ENCODE data around the gene ATF7. TPM values are rescaled to one million over a fixed set of nuclear protein-coding genes. Genes with fewer than 3 reads are reported as not detected.

ATF7 gene
- total RNA-seq, 2 donors from 2014 or later = 58.1 to 61.2 TPM

DNA sequence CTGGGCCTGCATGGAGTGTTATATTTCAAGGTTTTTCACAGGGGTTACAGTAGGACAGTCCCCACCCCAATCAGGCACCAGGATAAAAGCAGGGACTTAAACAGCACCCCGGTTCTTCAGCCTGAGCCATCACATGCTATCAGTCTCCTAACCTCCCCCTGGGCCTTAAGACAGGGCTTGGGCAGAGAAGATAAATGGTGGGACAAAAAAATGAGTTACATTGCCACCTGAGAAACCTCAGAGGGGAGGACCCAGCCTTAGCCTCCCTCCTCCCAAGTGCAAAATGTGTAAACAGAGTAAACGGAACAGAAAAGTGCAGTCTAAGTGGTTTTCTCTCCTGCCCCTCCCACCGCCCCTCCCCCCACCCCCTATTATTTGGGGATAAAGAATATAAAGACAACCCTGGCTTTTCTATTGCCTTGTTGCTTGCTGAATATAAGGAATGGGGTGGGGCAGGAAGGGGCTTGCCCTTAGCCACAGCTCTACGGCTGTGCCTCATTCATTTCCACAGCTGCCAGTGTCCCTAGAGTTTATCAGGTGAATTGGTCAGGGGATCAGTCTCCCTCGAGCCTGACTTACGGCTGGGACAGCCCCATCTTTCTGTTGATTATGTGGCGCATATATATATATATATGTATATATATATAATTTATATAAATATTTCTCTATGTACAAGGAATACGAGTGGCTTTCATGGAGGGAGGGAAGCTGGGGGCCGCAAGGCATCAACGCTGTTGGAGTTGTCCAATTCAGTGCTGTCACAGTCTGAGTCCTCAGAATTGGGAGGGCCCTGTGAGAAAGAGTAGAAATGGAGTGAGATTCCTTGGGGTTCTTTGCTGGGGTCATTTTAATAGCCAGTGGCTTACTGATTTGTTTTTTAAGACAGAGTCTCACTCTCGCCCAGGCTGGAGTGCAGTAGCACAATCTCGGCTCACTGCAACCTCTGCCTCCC lies 145.4 kb downstream of the ATF7 start:
- peak; percentile 62 for DNase-seq (ENCODE audit: low spot score)
- intact Hi-C loops (cut with DNase I) = no loop called here

DNA sequence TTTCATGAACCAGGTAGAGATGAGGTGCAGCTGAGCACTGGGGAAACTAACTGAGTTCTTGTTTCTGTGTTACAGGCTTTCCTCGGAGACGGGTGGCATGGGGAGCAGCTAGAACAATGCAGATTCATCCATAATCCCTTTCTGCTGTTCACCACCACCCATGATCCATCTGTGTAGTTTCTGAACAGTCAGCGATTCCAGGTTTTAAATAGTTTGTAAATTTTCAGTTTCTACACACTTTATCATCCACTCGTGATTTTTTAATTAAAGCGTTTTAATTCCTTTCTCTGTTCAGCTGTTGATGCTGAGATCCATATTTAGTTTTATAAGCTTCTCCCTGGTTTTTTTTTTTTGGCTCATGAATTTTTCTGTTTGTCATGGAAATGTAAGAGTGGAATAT lies 146.9 kb downstream of the ATF7 start:
- no peak for DNase-seq (ENCODE audit: low spot score)
- intact Hi-C loops (cut with DNase I) = no loop called here

DNA sequence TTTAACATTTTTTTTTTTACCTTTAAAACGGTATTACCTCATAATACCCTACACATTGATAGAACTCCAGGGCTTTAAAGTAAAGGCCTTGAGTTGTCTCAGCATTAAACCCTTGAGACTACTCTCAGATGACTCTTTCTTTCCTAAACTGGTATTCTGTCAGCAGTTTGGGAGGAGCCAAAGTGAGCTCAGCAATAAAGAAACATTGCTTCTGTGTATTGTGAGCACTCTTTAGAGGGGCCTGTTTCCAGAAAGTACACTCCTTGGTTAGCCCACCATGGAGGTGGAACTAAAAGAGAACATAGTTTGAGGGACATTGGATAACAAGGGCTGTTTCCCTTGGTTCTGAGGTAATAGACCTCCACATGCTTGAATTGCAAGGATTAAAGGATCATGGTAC lies 147.3 kb downstream of the ATF7 start:
- no peak for DNase-seq (ENCODE audit: low spot score)
- intact Hi-C loops (cut with DNase I) = no loop called here

DNA sequence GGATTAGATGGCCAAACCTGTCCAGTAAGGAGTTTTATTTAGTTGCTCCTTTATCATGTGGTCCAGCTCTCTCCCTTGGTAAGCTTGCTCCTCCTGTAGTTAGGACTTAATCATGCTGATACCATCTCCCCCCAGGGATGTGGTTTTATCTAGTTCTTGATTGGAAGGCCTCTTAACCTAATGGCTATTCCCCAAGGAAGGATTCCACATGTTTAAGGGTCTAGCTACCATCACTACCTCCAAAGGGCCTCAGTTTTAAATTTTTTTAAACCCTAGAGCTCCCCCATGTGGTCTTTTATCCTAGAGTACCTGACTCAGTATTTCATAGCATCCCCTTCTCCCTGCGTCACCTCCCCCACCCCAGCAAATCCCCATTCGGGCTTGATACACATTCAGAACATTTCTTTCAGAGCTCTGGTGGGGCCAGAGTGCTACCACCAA lies 149.4 kb downstream of the ATF7 start:
- no peak for DNase-seq (ENCODE audit: low spot score)
- intact Hi-C loops (cut with DNase I) = no loop called here

DNA sequence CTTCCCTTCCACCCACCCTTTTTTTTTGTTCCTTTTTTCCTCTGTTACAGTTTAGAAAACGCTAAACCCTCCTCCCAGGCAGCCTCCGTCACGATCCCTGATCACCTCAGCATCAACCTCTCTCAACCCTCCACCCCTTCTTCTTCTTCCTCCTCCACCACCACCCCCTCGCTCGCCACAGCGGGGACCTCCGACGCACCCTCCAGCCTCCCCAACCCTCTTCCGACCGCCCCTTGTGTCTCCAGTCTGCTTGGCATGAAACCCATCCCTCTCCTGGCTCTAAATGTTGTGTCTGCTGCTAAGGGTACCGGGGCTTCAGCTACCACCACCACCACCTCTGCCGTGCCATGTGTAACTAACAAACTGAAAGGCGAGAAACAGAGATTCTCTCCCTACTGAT lies 151.4 kb downstream of the ATF7 start:
- DNase-seq (ENCODE audit: low spot score) = no peak

DNA sequence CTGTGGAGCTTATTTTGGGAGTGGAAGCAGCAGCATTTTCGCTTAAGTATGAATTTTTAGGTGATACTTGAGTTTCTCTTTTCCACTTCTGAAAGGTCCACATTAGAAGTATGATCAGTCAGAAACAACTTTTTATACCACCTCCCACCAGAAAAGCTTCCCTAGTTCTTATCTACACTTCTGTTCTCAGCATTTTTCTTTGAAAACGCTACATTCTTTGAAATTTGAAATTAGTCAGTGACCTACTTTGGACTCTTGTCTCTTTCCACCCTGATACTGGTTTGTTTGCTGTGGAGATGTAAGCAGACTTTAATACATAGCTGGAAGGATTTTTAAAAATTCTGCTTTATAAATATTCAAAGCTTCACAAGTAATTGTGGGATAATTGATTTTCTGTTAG lies 152.1 kb downstream of the ATF7 start:
- no peak for DNase-seq (ENCODE audit: low spot score)
- intact Hi-C loops (cut with DNase I) = no loop called here

More for the DNA sequence above, 151.4 kb downstream of the ATF7 start:
- intact Hi-C loops (cut with DNase I) = no loop called here

DNA sequence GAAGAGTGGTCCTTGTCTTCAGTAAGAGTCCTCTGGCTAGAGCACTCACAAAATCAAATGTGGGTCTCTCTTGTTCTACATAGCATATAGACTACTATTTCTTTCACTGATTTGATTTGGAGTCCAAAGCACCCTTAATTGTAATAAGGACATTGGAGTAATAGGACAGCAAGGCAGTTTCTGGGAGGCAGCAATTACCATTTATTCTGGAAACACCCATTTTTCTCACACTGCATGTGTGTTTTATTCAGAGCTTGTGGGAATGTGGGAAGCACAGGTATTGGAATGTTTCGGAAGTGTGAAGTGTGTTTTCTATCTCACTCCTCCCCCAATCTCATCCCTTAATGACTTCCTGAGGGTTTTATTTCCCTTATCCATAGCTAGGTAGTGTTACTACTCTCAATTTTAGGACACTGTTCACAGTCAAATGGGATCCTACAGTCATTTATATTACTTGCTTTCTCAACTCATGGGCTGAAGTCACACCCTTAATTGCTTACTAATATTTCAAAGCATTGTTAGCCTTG lies 154.1 kb downstream of the ATF7 start:
- intact Hi-C loops (cut with DNase I) = no loop called here

DNA sequence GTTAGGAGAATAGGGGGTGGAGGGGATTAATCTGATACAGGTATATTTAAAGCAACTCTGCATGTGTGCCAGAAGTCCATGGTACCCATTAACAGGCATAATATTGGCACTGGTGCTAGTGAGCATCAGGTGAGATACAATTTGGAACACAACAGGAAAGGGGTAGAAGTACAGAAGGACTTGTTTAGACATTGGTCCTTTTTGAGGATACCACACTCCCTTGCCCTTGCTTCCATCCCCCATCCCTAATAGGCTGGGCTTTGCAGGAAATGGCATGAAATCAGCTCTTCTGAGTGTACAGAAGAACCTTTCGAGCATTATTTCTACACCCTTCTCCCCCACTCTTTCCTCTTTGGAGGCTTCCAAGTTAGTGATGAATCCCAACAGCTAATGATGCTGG lies 157.9 kb downstream of the ATF7 start:
- intact Hi-C loops (cut with DNase I) = no loop called here

More for the DNA sequence above, 154.1 kb downstream of the ATF7 start:
- no peak for DNase-seq (ENCODE audit: low spot score)

DNA sequence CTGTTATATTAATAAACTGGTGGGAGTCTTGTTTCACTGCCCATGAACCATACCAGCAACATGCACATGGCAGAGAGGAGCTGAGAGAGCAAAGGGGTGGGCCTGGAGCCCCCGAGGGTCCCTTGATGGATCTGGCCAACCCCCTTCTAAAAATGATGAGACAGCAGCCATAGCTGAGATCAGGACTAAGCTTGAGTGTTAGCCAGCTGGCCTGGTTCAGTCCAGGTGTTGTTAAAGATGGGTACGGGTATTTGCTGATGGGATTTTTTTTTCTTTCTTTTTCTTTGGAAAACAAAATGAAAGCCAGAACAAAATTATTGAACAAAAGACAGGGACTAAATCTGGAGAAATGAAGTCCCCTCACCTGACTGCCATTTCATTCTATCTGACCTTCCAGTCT lies 158.3 kb downstream of the ATF7 start:
- no peak for DNase-seq (ENCODE audit: low spot score)
- intact Hi-C loops (cut with DNase I) = no loop called here

More for the DNA sequence above, 157.9 kb downstream of the ATF7 start:
- no peak for DNase-seq (ENCODE audit: low spot score)

DNA sequence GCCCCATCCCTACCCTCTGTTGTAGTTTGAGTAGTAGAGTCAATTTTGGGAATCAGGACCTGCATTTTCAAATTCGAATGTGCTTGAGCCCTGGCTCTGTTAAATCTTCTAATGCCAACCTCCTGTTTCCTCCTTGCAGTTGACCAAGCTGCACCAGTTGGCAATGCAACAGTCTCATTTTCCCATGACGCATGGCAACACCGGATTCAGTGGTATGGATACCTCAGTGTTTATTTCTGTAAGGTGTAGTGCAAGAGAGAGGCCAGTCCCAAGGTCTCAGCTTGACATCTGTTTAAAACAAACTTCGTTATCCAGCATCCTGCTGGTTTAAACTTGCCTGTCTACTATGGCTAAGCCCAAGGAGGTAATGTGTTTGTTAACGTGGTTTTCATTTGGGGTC lies 159.1 kb downstream of the ATF7 start:
- intact Hi-C loops (cut with DNase I) = no loop called here

DNA sequence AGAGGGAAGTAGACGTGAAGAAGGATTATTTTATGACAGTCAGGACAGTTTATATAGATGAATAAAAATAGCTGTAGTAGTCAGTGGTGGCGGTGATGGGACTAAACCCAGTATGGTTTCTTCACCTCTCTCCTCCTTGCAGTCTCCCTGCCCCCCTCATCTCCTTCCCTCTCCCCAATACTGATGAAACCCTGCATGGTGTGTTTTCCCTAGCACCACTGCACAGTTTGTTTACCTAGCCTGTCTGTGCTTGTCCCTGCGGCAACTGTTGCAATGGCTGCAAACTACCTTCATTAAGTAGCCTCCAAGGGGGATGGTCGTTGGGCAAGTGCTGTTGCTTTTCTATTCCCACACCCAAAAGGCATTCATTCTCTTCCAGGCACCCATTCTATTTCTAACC lies 159.5 kb downstream of the ATF7 start:
- intact Hi-C loops (cut with DNase I) = no loop called here
- no peak for DNase-seq (ENCODE audit: low spot score)

More for the DNA sequence above, 159.1 kb downstream of the ATF7 start:
- no peak for DNase-seq (ENCODE audit: low spot score)

DNA sequence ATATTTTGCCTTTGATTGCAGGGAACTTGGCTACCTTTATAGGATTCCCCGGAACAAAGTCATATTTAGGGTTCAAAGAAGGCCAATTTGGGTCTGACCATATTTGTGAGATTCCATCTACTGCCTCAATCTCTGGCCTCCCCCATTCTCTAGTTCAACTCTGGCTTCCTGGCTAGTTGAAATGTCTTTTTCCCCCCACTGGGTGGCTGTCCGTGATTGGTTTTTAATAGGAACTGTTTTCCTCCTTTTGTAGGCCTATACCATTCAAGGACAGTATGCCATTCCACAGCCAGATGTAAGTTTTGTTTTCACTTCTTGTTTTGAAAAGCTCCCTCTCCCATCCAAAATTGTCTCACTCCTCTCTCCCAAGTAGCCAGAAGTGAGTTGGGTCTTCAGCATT lies 160.5 kb downstream of the ATF7 start:
- no peak for DNase-seq (ENCODE audit: low spot score)

DNA sequence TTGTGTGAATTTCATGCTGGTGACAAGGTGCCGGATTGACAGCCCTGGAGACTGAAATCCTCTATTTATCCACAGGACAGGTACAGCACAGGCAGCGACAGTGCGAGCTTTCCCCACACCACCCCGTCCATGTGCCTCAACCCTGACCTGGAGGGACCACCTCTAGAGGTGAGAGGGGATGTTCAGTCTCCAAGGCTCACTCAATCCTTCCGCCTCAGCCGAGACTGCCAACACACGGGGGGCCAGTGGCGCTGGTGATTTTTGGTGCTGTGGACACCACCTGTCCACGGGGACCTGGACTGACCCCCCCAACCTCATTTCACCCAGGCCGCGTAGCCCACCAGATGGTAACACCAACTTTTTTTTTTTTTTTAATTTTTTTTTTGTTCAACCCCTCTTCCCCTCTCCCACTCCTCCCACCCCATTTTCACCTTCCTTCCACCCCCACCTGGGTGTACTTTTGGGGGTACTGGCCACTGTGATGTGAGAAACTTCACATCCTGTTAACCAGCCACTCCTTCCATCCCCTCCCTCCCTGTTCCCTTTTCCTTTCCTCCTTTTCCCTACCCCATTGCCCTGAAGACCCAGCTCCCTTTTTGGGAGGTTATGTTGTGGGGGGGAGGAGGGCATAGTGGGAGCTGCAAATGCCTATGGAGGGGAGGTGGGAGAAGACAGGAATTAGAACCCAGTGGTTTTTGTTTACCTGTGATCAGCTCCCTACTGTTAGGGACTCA lies 161.3 kb downstream of the ATF7 start:
- DNase-seq (ENCODE audit: low spot score) = no peak
- intact Hi-C loops (cut with DNase I) = no loop called here

More for the DNA sequence above, 160.5 kb downstream of the ATF7 start:
- intact Hi-C loops (cut with DNase I) = no loop called here

DNA sequence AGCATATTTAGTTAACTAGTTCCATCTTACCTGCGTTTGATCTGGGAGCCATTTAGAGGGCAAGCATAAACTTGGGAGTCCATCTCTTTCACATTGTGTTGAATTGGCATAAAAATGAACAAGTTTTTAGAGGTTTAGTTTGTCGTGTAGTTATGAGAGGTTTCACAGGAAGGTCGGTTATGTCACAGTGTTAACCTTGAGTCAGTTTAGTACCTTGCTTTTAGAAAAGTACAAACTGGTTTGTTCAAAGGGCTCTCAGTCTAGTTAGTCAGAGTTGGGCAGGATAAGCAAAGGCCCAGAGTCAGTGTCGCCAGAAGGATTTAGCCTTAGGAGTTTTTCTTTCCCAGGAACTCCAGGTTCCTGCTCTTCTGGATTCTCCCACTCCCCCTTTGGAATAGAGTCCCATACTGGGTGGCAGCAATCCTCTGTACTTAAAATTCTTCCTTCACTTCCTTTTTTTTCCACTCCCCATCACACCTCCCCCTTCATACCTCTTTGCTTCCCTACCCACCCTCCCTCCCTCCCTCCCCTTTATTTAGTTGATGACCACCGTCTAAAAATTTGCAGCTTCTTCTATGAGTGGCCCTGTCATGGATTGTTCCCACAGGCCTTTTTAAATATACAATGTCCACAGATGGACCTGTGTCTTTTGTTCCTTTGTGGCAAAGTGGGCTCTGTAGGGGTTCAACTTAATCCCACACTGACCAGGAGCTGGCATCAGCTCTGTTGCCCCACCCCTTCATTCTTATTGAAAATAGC lies 162.2 kb downstream of the ATF7 start:
- intact Hi-C loops (cut with DNase I) = no loop called here
- DNase-seq (ENCODE audit: low spot score) = no peak

DNA sequence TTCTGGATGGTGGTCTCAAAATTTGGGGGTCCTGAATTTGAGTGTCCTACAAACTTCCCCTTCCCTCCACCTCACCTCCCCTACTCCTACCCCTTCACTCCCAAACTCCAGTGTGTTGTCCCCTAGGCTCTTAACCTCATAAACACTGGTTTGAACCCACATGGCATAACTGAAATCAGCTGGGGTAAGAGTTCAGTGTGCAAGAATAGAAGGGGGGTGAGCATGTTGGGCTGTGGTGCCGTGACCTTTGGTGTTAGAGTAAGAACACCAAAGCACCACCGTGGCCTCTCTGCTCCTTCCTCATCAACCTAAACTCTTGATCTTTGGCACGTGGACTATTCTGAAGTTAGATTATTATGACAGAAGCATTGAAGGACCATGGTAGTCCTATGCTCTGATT lies 163.2 kb downstream of the ATF7 start:
- intact Hi-C loops (cut with DNase I) = no loop called here
- DNase-seq (ENCODE audit: low spot score) = no peak

DNA sequence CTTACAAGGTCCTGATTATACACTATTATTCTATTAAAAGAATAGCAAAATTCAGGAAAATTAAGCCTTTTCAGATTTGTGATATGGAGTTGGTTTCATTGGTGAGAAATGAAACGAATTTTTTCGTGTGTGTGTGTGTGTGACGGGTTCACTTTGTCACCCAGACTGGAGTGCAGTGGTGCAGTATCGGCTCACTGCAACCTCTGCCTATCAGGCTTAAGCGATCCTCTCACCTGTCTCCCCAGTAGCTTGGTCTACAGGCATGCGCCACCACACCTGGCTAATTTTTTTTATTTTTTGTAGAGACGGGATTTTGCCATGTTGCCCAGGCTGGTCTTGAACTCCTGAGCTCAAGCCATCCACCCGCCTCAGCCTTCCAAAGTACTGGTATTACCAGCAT lies 164.6 kb downstream of the ATF7 start:
- no peak for DNase-seq (ENCODE audit: low spot score)
- intact Hi-C loops (cut with DNase I) = no loop called here

DNA sequence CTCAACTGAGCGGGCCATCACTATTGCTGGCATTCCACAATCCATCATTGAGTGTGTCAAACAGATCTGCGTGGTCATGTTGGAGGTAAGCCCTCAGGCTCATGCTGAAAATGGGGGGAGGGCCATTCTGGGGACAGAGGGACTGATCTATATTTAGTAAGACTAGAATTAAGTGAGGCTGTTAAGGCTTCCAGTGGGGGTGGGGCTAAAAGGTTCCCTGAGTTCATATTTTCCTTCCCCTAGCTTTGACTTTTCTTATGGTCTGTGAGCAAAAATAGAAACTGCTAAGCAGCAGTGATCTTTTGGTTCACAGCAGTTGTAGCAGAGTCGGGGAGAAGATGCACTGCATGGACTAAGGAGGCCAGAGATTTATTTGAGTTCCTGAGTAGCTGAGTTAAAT lies 165.1 kb downstream of the ATF7 start:
- no peak for DNase-seq (ENCODE audit: low spot score)
- intact Hi-C loops (cut with DNase I) = no loop called here

DNA sequence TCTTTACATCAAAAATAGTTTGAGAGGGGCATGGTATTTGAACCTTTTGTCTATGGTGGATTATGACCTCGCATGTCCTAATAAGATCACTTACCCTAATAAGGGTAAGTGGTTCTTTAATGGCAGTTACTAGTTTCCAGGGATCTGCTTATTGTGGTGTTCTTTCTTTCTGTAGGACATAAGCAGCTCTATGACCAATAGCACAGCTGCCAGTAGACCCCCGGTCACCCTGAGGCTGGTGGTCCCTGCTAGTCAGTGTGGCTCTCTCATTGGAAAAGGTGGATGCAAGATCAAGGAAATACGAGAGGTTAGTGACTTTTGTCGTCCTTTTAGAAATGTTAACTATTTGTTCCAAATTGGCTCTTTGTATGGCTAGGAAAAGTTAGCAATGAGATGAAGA lies 167.1 kb downstream of the ATF7 start:
- intact Hi-C loops (cut with DNase I) = no loop called here

More for the DNA sequence above, 167.1 kb downstream of the ATF7 start:
- DNase-seq (ENCODE audit: low spot score) = no peak

Measured in posterior vena cava (tissue), 2 donors.